HUES48 (cell line): ENCODE data around the gene CHRDL1.

ENCODE experiments used
- H3K27ac ChIP-seq: one replicate; pipeline ENCODE4 v1.7.0; 2013; ENCODE audit warnings: low read depth, low read length, inconsistent platforms
- H3K27me3 ChIP-seq: 2 replicates; pipeline ENCODE4 v1.6.1; 2013; ENCODE audit warnings: mild to moderate bottlenecking, low read length; ENCODE audit not compliant: control insufficient read depth, insufficient read depth
- H3K36me3 ChIP-seq: 2 replicates; pipeline ENCODE4 v1.6.1; 2013; ENCODE audit warnings: low read length; ENCODE audit not compliant: control insufficient read depth, insufficient read depth
- H3K4me1 ChIP-seq: 2 replicates; pipeline ENCODE4 v1.6.1; 2013; ENCODE audit warnings: mild to moderate bottlenecking, low read length; ENCODE audit not compliant: control insufficient read depth, insufficient read depth
- H3K4me3 ChIP-seq: 2 replicates; pipeline ENCODE4 v1.5.1; 2013; ENCODE audit warnings: mild to moderate bottlenecking, low read depth, low read length
- H3K9ac ChIP-seq: 2 replicates; pipeline ENCODE4 v1.6.1; 2013; ENCODE audit warnings: mild to moderate bottlenecking, low read depth, low read length, moderate library complexity
- H3K9me3 ChIP-seq: 2 replicates; pipeline ENCODE4 v1.6.1; 2013; ENCODE audit warnings: low read length; ENCODE audit not compliant: control insufficient read depth, insufficient read depth

Gene CHRDL1

DNA sequence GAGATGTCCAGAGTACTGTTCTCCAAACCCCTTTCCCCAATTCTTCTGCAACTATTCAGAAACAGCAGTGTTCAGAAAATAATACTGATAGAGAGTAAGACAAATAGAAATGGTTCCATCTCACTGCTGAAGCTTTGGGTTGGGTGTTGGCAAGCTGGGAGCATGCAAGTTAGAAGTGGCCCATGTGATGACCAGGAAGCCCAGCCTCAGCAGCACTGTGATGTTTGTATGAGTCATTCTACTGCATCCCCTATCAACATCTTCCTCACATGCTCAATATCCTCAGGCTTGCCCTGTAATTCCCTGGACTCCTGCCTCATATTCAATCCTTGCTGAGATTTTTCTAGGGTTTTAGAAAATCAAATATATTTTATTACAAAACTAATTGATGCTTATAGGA lies 96.5 kb downstream of the CHRDL1 start:
- peaks cover 3% of the 10 kb centered on the region; the same call in 1 of the 2 replicates for H3K27me3 ChIP-seq
- H3K27ac ChIP-seq: no peak overlapping the region
- H3K9me3 ChIP-seq: no peaks in the 10 kb centered on the region
- no peaks in the 10 kb centered on the region for H3K36me3 ChIP-seq
- no peaks in the 10 kb centered on the region for H3K4me1 ChIP-seq
- H3K4me3 ChIP-seq: no peak overlapping the region
- H3K9ac ChIP-seq: no peak overlapping the region

GRCh38 chrX:110698696-110699095 lies 96.9 kb downstream of the CHRDL1 start:
- Histone ChIP-seq H3K9me3 (no peaks in the 10 kb centered on the region), H3K27me3 (peaks cover 3% of the 10 kb centered on the region; the same call in 1 of the 2 replicates), H3K27ac (no peak overlapping the region), H3K36me3 (no peaks in the 10 kb centered on the region), H3K4me1 (no peaks in the 10 kb centered on the region), H3K9ac (no peak overlapping the region), H3K4me3 (no peak overlapping the region)

DNA sequence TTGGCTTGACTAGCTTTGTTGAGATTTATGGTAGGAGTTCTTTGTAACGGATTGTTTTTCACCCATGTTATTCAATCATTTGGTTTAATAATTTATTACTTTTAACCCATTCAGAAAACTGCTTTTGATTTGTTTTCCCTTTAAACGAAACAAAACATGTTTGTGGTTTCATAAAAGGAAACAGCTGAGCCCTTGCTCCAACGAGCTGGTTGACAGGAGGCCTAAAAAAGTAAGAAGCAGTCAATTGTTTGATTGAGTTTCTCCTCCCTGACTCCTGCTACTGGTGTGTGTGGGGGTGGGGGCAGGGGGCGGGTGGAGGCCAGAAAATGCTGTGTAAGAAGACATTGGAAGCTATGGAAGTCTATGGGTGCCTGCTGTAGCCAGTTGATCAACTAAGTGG lies 102.8 kb downstream of the CHRDL1 start:
- Histone ChIP-seq H3K27ac (no peak overlapping the region), H3K4me3 (no peak overlapping the region), H3K27me3 (no peaks in the 10 kb centered on the region), H3K9ac (no peak overlapping the region), H3K36me3 (no peaks in the 10 kb centered on the region), H3K9me3 (no peaks in the 10 kb centered on the region), H3K4me1 (no peaks in the 10 kb centered on the region)

DNA sequence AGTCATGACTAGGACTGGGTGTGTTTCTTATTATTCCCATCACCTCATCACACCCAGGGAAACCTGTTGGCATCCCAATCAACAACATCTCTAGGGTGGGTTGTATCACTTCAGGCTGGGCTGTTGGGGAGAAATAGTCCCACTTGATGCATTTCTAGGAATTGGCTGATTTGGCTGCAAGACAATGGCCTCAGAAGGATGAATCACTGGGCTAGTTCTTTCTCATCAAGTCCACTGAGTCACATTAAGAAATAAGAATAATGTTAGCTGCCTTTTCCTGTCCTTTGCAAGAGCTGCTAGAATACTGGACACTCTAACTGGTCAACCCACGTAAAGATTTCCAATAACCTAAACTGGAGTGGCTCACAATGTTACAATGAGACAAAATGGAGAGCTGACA lies 104.2 kb downstream of the CHRDL1 start:
- H3K36me3 ChIP-seq: no peaks in the 10 kb centered on the region
- no peak overlapping the region for H3K4me3 ChIP-seq
- no peaks in the 10 kb centered on the region for H3K27me3 ChIP-seq
- no peaks in the 10 kb centered on the region for H3K9me3 ChIP-seq
- no peaks in the 10 kb centered on the region for H3K4me1 ChIP-seq
- H3K9ac ChIP-seq: no peak overlapping the region
- H3K27ac ChIP-seq: no peak overlapping the region

DNA sequence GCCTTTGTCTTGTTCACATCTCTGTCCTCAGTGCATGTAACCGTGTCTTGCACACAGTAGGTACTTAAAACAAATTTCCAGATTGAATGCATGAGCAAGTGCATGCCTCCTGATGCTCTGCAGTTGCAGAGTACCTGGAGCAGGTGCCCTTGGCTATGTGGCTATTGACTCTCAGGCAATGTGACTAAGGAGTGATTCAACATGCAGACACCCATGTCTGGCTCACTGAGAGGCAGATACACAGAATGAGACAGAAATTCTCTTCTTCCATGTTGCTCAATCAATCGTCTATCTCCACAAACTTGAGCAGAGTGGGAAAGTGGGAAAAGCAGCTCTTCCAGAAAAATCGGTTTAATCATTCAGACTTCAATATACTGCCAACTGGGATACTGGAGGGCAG lies 111.0 kb downstream of the CHRDL1 start:
- Histone ChIP-seq H3K27me3 (peaks cover 2% of the 10 kb centered on the region; the same call in 1 of the 2 replicates), H3K27ac (no peak overlapping the region)

DNA sequence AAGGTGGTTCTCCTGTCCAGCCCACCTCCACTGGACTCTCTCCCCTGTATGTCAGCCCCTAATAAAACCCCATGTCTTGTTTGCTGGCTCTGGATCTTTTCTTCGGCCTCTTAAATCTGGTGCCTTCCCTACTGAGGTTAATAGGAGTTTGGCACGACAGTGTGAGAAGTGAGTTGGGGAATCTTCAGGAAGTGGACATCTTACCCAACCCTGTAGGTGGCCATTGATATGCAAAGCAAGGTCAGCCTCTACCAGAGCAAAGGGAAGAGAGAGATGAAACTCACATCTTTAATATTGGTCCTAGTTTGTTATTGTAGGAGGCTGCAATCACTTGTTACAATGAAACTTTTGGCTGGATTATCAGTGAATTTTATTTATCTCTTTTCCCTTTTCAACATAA lies 111.7 kb downstream of the CHRDL1 start:
- H3K4me1 ChIP-seq: peaks cover 19% of the 10 kb centered on the region
- peaks cover 2% of the 10 kb centered on the region; the same call in 1 of the 2 replicates for H3K27me3 ChIP-seq
- no peaks in the 10 kb centered on the region for H3K9me3 ChIP-seq
- H3K36me3 ChIP-seq: no peaks in the 10 kb centered on the region
- H3K27ac ChIP-seq: no peak overlapping the region
- no peak overlapping the region for H3K4me3 ChIP-seq
- no peak overlapping the region for H3K9ac ChIP-seq

More for the DNA sequence above, 111.0 kb downstream of the CHRDL1 start:
- H3K4me1 ChIP-seq: peaks cover 19% of the 10 kb centered on the region
- no peak overlapping the region for H3K4me3 ChIP-seq
- H3K9me3 ChIP-seq: no peaks in the 10 kb centered on the region
- H3K9ac ChIP-seq: no peak overlapping the region
- no peaks in the 10 kb centered on the region for H3K36me3 ChIP-seq

GRCh38 chrX:110678591-110678990 lies 117.0 kb downstream of the CHRDL1 start:
- Histone ChIP-seq H3K9me3 (no peaks in the 10 kb centered on the region), H3K4me1 (peaks cover 8% of the 10 kb centered on the region), H3K27me3 (peaks cover 2% of the 10 kb centered on the region; the same call in 1 of the 2 replicates), H3K27ac (no peak overlapping the region), H3K4me3 (no peak overlapping the region), H3K36me3 (no peaks in the 10 kb centered on the region), H3K9ac (no peak overlapping the region)

DNA sequence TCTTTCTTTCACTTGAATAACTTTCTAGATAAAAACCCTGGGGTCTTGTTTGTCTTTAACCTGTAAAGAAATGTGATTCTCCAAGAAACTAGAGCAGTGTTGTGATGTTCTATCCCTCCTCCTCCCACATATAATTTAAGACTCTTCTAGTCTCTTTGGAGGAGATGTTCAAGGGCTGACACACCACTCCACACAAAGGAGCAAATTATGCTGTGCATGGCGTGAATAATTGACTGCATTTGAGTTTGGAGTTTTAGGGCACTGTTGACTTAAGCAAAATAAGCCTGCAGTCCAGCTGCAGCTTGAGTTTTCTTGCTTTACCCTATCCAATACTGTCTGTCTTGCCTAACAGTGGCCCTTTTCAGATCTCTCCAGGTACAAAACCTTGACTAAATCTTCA lies 119.7 kb downstream of the CHRDL1 start:
- no peaks in the 10 kb centered on the region for H3K36me3 ChIP-seq
- H3K9me3 ChIP-seq: no peaks in the 10 kb centered on the region
- H3K4me1 ChIP-seq: no peaks in the 10 kb centered on the region
- no peak overlapping the region for H3K9ac ChIP-seq
- no peak overlapping the region for H3K27ac ChIP-seq
- no peaks in the 10 kb centered on the region for H3K27me3 ChIP-seq
- H3K4me3 ChIP-seq: no peak overlapping the region

DNA sequence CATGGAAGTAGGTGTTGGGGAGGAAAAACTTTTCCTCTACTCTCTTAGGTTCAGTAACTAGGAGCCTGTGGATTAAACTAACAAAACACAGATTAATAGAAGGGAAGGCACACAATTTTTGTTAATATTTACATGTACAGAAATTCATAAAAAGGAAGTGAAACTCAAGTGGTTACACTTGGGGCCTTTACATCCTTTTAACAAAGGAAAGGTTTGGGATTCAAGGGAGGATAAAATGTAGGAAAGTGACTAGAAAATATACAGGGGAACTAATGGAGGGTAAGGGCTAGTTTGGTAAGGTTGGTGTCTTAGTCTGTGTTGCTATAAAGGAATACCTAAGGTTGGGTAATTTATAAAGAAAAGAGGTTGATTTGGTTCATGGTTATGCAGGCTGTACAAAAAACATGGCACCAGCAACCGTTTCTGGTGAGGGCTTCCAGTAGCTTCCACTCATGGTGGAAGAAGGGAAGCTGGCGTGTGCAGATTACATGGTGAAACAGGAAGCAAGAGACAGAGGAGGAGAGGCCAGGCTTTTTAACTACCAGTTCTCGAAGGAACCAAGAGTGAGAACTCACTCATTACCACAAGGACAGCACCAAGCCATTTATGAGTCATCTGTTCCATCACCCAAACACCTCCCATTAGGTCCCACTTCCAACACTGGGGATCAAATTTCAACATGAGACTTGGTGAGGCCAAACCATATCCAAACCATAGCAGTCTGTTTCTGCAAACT lies 124.4 kb downstream of the CHRDL1 start:
- Histone ChIP-seq H3K4me1 (peaks cover 15% of the 10 kb centered on the region), H3K9me3 (no peaks in the 10 kb centered on the region), H3K36me3 (no peaks in the 10 kb centered on the region), H3K9ac (no peak overlapping the region), H3K4me3 (no peak overlapping the region), H3K27ac (no peak overlapping the region), H3K27me3 (peaks cover 7% of the 10 kb centered on the region; the same call in 1 of the 2 replicates)

DNA sequence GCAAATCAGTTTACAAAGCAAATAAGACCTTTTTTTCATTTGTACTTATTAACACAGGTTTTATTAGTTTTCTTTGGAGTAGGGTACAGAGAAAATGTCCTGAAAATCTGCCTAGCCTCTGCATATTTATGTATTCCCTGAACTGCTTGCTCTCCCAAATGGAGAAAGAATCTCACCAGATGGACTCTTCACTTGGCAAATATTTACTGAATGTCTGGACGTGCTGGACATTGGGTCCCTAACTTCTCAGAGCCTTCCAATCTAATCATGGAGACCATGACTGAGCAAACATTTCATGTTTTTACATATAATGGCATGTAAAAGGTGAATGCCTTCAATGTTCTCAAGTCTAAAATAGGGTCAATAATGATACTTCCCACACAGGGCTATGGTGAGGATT lies 126.0 kb downstream of the CHRDL1 start:
- Histone ChIP-seq H3K27me3 (peaks cover 7% of the 10 kb centered on the region; the same call in 1 of the 2 replicates), H3K4me1 (peaks cover 21% of the 10 kb centered on the region), H3K4me3 (no peak overlapping the region), H3K27ac (no peak overlapping the region), H3K9me3 (no peaks in the 10 kb centered on the region), H3K9ac (no peak overlapping the region), H3K36me3 (no peaks in the 10 kb centered on the region)

GRCh38 chrX:110667706-110668105 lies 127.9 kb downstream of the CHRDL1 start:
- Histone ChIP-seq H3K4me3 (no peak overlapping the region), H3K27me3 (peaks cover 7% of the 10 kb centered on the region; the same call in 1 of the 2 replicates), H3K27ac (peak overlapping the region; percentile 52), H3K9me3 (no peaks in the 10 kb centered on the region), H3K4me1 (peaks cover 21% of the 10 kb centered on the region), H3K36me3 (no peaks in the 10 kb centered on the region), H3K9ac (peak overlapping the region; percentile 49; the same call in 1 of the 2 replicates)
